Esophagus muscularis mucosa (tissue), 4 donors: ENCODE data around the gene UFD1. TPM values are rescaled to one million over a fixed set of nuclear protein-coding genes. Genes with fewer than 3 reads are reported as not detected.

Experiments
- DNase-seq: peaks from one replicate; pipeline ENCODE4 v3.0.0-alpha.2; 2017; ENCODE audit errors: extremely low spot score
- H3K27ac ChIP-seq, 4 donors: fragments of 200-600 bp; sonication (generic); replicated peaks in 1 of 4; 1 replicate in 3 of 4; 2 replicates in 1 of 4; pipeline ENCODE4 v1.5.1; 2016 to 2019; ENCODE audit warnings: mild to moderate bottlenecking in 1 of 4
- H3K27me3 ChIP-seq, 4 donors: fragments of 200-600 bp; sonication (generic); one replicate each; pipeline versions ENCODE4 v1.5.1 to v1.6.0; 2016 to 2019
- H3K36me3 ChIP-seq, 4 donors: fragments of 200-600 bp; sonication (generic); one replicate each; pipeline ENCODE4 v1.5.1; 2016 to 2019
- H3K4me1 ChIP-seq, 4 donors: fragments of 200-600 bp; sonication (generic); one replicate each; pipeline ENCODE4 v1.5.1; 2016 to 2019
- H3K4me3 ChIP-seq, 4 donors: fragments of 200-600 bp; sonication (generic); 1 replicate in 2 of 4; 2 replicates in 2 of 4; pipeline ENCODE4 v1.5.1; 2016 to 2019; ENCODE audit warnings: mild to moderate bottlenecking in 4 of 4, moderate library complexity in 1 of 4
- H3K9me3 ChIP-seq, 4 donors: fragments of 200-600 bp; sonication (generic); 1 replicate in 3 of 4; 2 replicates in 1 of 4; pipeline ENCODE4 v1.5.1; 2016 to 2019
- CTCF ChIP-seq, 3 experiments: fragments of 200-600 bp in 2 of 3; fragments of 450-650 bp in 1 of 3; sonication (generic) in 2 of 3; IDR thresholded peaks; one replicate each; pipeline ENCODE4 v1.5.1; 2017 to 2019; ENCODE audit warnings: antibody characterized with exemption in 3 of 3, mild to moderate bottlenecking in 2 of 3, moderate library complexity in 1 of 3
- EP300 ChIP-seq: sonication (generic); formaldehyde crosslinking; IDR thresholded peaks from one replicate; pipeline ENCODE4 v1.6.1; 2017; ENCODE audit warnings: antibody characterized with exemption
- POLR2A ChIP-seq: fragments of 450-650 bp; IDR thresholded peaks from one replicate; pipeline ENCODE4 v1.6.1; 2017; ENCODE audit warnings: antibody characterized with exemption, moderate library complexity, mild to moderate bottlenecking, low read depth
- POLR2AphosphoS5 ChIP-seq, 2 donors: sonication (generic); formaldehyde crosslinking; IDR thresholded peaks; one replicate each; pipeline ENCODE4 v1.6.1; 2017; ENCODE audit warnings: antibody characterized with exemption in 2 of 2
- whole genome bisulfite sequencing: methylation state at CpG from one replicate; pipeline ENCODE4 v1.1.5; 2018; 5-methylcytosine and 5-hydroxymethylcytosine counted together
- intact Hi-C: fragments of 100-400 bp; cut with DNase I; formaldehyde crosslinking; loops from one replicate; pipeline ENCODE4 v1.15.1; 2023
- total RNA-seq, 4 donors: library from RNA; depleted of rRNA; stranded (reverse); fragments of >200 nt; gene quantifications; one replicate each; pipeline versions ENCODE4 v1.1.0 to v1.2.1, GENCODE V29; 2016

Gene UFD1
- total RNA-seq, 4 donors from 2014 or later, result 54.8 to 65.2 (median 57.1) TPM

GRCh38 chr22:19466126-19466716, 12.8 kb downstream of the UFD1 start:
- no peak for DNase-seq
- WGBS, result 99% methylated on average over 11 of the region's 14 CpGs
- H3K9me3 ChIP-seq, result no peaks in the 10 kb centered on the region

GRCh38 chr22:19464975-19465374, 14.0 kb downstream of the UFD1 start:
- TF ChIP-seq POLR2A (no peak), EP300 (no peak), POLR2AphosphoS5 (IDR thresholded peaks at IDR 0.05) (no peak), CTCF (IDR thresholded peaks at IDR 0.05) (no peak)
- intact Hi-C loops, result no loop called here
- H3K4me3 ChIP-seq, result no peak overlapping the region
- H3K27ac ChIP-seq, result no peak overlapping the region
- WGBS, result 72% methylated on average over 4 of the region's 4 CpGs
- no peaks in the 10 kb centered on the region for H3K27me3 ChIP-seq
- no peaks in the 10 kb centered on the region for H3K9me3 ChIP-seq
- peaks cover 80 to 100% (median 95%) of the 10 kb centered on the region in 4 donors for H3K36me3 ChIP-seq
- DNase-seq, result no peak
- H3K4me1 ChIP-seq, result no peaks in the 10 kb centered on the region

More at GRCh38 chr22:19466126-19466716, 12.8 kb downstream of the UFD1 start:
- Histone ChIP-seq H3K36me3 (peaks cover 80 to 100% (median 96%) of the 10 kb centered on the region in 4 donors), H3K27ac (no peak overlapping the region), H3K27me3 (no peaks in the 10 kb centered on the region), H3K4me1 (no peaks in the 10 kb centered on the region), H3K4me3 (no peak overlapping the region)
- no peak for TF ChIP-seq EP300
- TF ChIP-seq POLR2AphosphoS5 (IDR thresholded peaks at IDR 0.05), result no peak
- no peak for TF ChIP-seq POLR2A
- TF ChIP-seq CTCF (IDR thresholded peaks at IDR 0.05), result no peak
- intact Hi-C loops, result no loop called here

GRCh38 chr22:19464546-19464945, 14.4 kb downstream of the UFD1 start:
- no peaks in the 10 kb centered on the region for H3K27me3 ChIP-seq
- H3K36me3 ChIP-seq, result peaks cover 79 to 100% (median 92%) of the 10 kb centered on the region in 4 donors
- no peaks in the 10 kb centered on the region for H3K9me3 ChIP-seq
- no peak overlapping the region for H3K27ac ChIP-seq
- no peak overlapping the region for H3K4me3 ChIP-seq
- intact Hi-C loops, result no loop called here
- DNase-seq, result no peak
- H3K4me1 ChIP-seq, result no peaks in the 10 kb centered on the region
- TF ChIP-seq POLR2A, result no peak
- no peak for TF ChIP-seq EP300
- no peak for TF ChIP-seq CTCF (IDR thresholded peaks at IDR 0.05)
- TF ChIP-seq POLR2AphosphoS5 (IDR thresholded peaks at IDR 0.05), result no peak
- WGBS, result 63% methylated on average over 1 of the region's 1 CpG

- Histone ChIP-seq H3K9me3 (no peaks in the 10 kb centered on the region), H3K27ac (peak overlapping the region in 1 of 4 donors; percentile 9), H3K4me1 (no peaks in the 10 kb centered on the region), H3K4me3 (no peak overlapping the region), H3K27me3 (no peaks in the 10 kb centered on the region), H3K36me3 (peaks cover 74 to 100% (median 89%) of the 10 kb centered on the region in 4 donors)
- intact Hi-C loops, result no loop called here
- no peak for TF ChIP-seq POLR2A
- no peak for TF ChIP-seq EP300
- TF ChIP-seq CTCF (IDR thresholded peaks at IDR 0.05), result no peak
- no peak for TF ChIP-seq POLR2AphosphoS5 (IDR thresholded peaks at IDR 0.05)
- DNase-seq, result no peak
- 72% methylated on average over 7 of the region's 7 CpGs for WGBS
These were observed 15.2 kb downstream of the UFD1 start for GRCh38 chr22:19463491-19464469.
